ENCODE results near the gene LHX3.
"Not testable (repeated sequence)": the region's sequence is repeated elsewhere in the genome, so short reads cannot be mapped to it uniquely, and the experiment has no call there.

Gene LHX3

GRCh38 chr9:136153381-136154065 is 51.4 kb downstream of the LHX3 start:
- DNase-seq (ENCODE audit: low read depth in 2 of 2): no peak

DNA sequence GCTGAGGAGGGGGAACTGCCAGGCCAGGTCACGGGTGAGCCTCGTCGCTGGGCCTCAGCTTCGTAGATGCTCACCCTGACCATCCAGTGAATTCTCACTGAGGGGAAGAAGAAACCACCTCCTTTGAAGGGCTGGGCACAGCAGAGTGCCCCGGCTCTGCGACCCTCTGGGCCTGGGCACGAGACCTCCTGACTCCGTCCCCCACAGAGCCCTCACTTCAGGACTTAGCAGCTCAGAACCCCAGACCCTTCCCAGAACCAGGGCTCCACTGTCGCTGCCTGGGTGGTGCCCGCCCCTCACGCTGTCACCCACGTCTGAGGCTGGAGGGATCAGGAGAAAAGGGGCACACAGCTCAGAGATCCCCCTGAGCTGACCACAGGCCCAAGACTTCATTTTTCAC is 52.0 kb downstream of the LHX3 start:
- no peak for DNase-seq (ENCODE audit: low read depth in 2 of 2)

DNA sequence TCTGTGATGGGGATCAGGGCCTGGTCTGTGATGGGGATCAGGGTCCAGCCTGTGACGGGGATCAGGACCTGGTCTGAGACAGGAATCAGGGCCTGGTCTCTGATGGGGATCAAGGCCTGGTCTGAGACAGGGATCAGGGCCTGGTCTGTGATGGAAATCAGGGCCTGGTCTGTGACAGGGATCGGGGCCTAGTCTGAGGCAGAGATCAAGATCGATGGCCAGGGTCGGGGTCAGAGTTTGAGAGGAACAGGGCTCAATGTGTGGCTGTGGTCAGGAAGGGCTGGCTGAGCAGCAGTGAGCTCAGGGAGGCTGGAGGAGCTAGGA is 52.4 kb downstream of the LHX3 start:
- no peak for DNase-seq (ENCODE audit: low read depth in 2 of 2)

- no peak for DNase-seq (ENCODE audit: low read depth in 2 of 2)
Measured at GRCh38 chr9:136151848-136152542, 52.9 kb downstream of the LHX3 start.

- DNase-seq (ENCODE audit: low read depth in 2 of 2): no peak
Measured at GRCh38 chr9:136151214-136151804, 53.6 kb downstream of the LHX3 start.

DNA sequence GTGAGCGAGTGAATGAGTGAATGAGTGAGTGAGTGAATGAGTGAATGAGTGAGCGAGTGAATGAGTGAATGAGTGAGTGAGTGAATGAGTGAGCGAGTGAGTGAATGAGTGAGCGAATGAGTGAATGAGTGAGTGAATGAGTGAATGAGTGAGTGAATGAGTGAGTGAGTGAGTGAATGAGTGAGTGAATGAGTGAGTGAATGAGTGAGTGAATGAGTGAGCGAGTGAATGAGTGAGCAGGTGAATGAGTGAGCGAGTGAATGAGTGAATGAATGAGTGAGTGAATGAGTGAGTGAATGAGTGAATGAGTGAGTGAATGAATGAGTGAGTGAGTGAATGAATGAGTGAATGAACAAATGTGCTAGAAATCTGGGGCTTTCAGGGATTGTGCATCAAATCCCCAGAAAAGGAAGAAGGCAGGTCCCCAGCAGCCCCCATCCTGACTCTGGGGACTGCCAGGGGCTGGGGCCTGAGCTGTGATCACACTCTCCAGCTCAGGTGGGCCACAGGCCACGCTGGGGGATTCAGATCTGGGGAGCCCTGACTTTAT is 54.2 kb downstream of the LHX3 start:
- not testable (repeated sequence) for DNase-seq (ENCODE audit: low read depth in 2 of 2)

- no peak for DNase-seq (ENCODE audit: low read depth in 2 of 2)
Measured at GRCh38 chr9:136149853-136150252, 55.1 kb downstream of the LHX3 start.

GRCh38 chr9:136149337-136149736 is 55.6 kb downstream of the LHX3 start:
- no peak for DNase-seq (ENCODE audit: low read depth in 2 of 2)

DNA sequence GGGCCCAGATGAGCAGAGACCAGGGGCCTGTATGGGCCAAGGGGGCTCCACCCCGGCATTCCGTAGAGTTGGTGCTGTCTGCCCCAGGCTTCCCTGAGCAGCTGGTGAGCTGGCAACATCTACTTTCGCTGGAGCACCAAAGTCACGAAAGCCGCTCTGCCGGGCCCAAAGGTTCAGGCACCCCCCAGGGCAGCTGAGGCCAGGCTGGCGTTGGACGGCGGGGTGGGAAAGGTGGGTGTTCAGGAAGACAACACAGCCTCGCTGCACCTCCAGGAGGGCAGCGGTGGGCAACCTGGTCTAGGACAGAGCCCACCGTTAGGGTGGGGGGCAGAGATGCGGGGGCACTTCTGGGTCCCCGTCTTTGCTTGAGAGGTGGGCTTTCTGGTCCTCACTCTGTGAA is 56.2 kb downstream of the LHX3 start:
- DNase-seq (ENCODE audit: low read depth in 2 of 2): no peak

- DNase-seq (ENCODE audit: low read depth in 2 of 2): no peak
Measured at GRCh38 chr9:136147890-136148714, 56.8 kb downstream of the LHX3 start.

DNA sequence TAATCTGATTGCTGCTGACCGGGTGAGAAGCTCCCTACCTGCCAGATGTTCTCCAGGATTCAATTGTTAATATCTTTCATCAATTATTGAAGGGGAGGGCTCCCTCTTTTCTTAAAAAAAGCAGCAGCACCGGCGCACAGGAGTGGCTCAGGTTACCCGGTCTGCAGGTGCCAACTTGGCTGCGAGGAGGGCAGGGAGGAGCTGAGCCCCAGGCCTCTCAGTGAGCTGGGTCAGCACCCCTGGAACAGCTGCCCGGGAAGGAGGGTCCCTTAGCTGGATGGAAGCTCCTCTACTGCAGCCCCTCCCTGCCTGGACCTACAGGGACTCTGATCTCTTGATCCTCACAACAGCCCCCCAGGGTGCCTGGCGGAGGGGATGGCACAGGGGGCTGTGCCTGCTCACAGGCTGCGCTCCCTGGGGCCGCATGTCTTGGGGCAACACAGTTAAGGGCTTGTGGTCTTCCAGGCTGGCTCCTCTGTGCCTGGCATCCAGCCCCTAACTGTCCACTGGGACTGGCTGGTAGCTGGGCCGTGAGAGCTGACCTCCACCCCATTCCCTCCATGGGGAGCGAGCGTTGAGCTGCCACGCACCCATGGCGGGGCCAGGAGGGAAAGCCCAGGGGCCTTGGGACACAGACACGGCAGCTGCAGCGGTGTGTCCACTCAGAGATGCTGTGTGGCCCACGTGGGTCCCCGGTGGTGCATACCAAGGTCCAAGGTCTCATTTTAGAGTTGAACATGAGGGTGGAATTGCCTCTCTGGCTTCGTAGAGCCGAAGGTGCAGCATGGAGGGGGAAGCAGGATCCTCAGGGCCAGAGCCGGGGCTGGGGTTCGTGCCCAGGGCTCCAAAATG is 57.7 kb downstream of the LHX3 start:
- no peak for DNase-seq (ENCODE audit: low read depth in 2 of 2)
